ENCODE measurements around the gene GNAL. TPM values are rescaled to one million over a fixed set of nuclear protein-coding genes. Genes with fewer than 3 reads are reported as not detected.

GNAL gene
- total and polyA plus RNA-seq, 11 donors: 0.76 to 5.9 (median 1.6) TPM

DNA sequence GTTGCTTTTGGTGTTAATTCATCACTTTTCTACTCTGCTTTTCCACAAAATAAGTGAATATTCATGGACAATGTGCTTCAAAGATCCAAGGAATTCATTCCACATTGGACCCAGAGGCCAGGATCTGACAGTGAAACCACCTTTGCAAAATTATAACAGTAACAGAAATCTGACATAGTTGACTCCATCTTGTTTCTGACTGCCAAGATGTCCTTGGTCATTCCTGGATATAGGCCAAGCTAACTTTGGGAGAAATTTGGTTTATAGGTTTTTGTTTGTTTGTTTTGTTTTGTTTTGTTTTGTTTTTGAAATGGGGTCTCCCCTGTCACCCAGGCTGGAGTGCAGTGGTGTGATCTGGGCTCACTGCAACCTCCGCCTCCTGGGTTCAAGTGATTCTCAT, 208.7 kb downstream of the GNAL start:
- no peak for TF ChIP-seq POLR2A (IDR thresholded peaks at IDR 0.05)
- no peak for TF ChIP-seq CTCF (IDR thresholded peaks at IDR 0.05)
- Histone ChIP-seq H3K4me3 (no peak overlapping the region), H3K9me3 (no peaks in the 10 kb centered on the region), H3K27me3 (no peaks in the 10 kb centered on the region), H3K4me1 (peaks cover 0 to 15% (median 0%) of the 10 kb centered on the region in 12 donors), H3K27ac (no peak overlapping the region), H3K36me3 (peaks cover 0 to 77% (median 58%) of the 10 kb centered on the region in 9 donors)
- DNase-seq (no peak), ATAC-seq (no peak)
- WGBS, 4 donors: 0 to 96% (median 93%) methylated on average over 1 of the region's 1 CpG
- intact Hi-C loops (cut with DNase I): loop anchor here in 1 of 10 donors (5.0 kb wide), 1 partner anchor 50 kb away; no protein-coding TSS in a partner anchor

DNA sequence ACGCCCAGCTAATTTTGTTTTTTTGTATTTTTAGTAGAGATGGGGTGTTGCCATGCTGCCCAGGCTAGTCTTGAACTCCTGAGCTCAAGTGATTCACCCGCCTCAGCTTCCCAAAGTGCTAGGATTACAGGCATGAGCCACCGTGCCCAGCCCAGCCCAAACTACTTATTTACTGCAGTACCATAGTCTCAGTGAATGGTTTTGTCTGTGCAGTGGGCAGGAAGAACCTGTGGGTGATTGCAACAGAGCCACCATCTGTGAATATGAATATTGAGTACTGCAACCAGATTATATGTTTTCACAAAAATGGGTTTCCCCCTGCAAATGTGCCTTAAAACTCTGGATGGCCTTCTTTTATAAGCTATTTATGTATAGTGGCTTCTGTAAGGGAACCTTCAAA, 210.0 kb downstream of the GNAL start:
- DNase-seq: no peak
- Histone ChIP-seq H3K4me1 (peaks cover 0 to 5% (median 0%) of the 10 kb centered on the region in 12 donors), H3K4me3 (no peak overlapping the region), H3K9me3 (no peaks in the 10 kb centered on the region), H3K27ac (no peak overlapping the region), H3K36me3 (peaks cover 0 to 76% (median 57%) of the 10 kb centered on the region in 9 donors), H3K27me3 (no peaks in the 10 kb centered on the region)
- WGBS, 4 donors: 97 to 100% (median 97%) methylated on average over 3 of the region's 3 CpGs
- ATAC-seq: no peak
- intact Hi-C loops (cut with DNase I): loop anchor here in 1 of 10 donors (5.0 kb wide), 1 partner anchor 52 kb away; no protein-coding TSS in a partner anchor
- TF ChIP-seq POLR2A (IDR thresholded peaks at IDR 0.05) (no peak), CTCF (IDR thresholded peaks at IDR 0.05) (no peak)

DNA sequence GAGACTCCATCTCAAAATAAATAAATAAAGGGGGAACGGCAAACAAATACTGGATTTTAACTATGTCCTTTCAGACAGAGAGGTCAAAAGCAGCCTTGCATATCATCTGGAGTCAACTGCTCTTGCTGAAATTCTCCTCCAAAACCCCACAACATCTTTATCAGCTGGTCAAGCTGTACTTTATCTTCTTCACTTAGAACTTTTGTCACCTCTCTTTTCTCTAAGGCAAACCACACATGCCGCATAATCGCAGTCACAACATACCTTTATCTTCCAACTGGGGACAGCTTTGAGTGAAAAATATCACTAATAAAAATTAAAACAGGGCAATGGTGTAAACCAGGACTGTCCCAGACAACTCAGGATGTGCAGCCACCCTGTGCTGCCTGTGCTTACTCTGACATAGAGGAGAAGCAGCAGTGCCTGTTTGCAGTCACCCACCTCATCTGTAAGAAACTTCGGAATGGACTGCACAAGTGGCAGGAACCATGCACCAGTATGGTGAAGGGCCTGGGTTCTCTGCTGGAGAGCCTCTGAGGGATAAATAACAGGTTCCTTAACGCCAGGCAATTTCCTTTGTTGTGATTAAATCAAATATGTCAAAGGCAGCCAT, 212.9 kb downstream of the GNAL start:
- Histone ChIP-seq H3K4me1 (peaks cover 0 to 15% (median under 1%) of the 10 kb centered on the region in 12 donors), H3K27ac (no peak overlapping the region), H3K36me3 (peaks cover 0 to 71% (median 48%) of the 10 kb centered on the region in 9 donors), H3K27me3 (no peaks in the 10 kb centered on the region), H3K9me3 (no peaks in the 10 kb centered on the region), H3K4me3 (no peak overlapping the region)
- WGBS, 4 donors: 57 to 71% (median 62%) methylated on average over 5 of the region's 5 CpGs
- intact Hi-C loops (cut with DNase I): loop anchor here in 2 of 10 donors (5.0 to 10.0 kb wide), 2 partner anchors 47 to 50 kb away; partner anchors contain the start of gene CHMP1B (in 2 of the 2)
- DNase-seq (no peak), ATAC-seq (no peak)
- TF ChIP-seq CTCF (IDR thresholded peaks at IDR 0.05) (no peak), POLR2A (IDR thresholded peaks at IDR 0.05) (no peak)

DNA sequence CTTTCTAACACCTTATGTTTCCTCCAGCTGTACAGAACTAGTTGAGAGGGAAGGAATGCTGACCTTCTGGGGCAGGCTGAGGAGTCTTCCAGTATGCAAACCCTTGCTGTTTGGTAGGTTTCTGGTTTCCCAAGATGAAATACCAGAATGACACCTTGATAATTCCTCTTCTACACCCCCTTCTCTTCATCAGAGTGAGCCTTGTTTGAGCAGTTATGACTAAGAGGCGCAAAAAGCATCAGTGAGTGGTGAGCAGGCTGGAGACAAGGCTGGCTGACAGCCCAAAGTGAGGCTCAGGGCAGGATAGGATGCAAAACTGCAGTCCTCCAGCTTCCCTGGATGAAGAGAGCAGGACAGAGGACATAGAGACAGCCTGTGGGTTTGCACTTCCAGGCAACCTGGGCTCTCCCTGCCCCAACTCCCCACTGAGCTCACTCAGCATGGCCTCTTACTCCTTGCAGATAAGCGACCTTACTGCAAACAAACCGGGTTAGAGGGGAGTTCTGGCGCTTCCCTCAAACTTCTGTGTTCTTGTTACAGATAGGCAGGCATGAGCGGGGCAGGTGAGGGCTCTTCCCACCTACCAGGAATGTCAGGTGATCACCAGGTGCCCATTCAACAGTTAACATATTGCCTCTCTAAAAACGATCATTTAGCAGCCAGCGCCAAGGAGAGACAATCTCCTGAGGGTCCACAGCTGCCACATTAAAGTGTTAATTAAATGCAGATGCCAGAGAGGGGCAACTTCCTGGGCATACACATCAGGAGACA, 213.6 kb downstream of the GNAL start:
- ATAC-seq (peak in 3 of 4 donors; percentile 27 to 50 (median 35)), DNase-seq (no peak)
- Histone ChIP-seq H3K27me3 (no peaks in the 10 kb centered on the region), H3K4me3 (no peak overlapping the region), H3K27ac (no peak overlapping the region), H3K9me3 (no peaks in the 10 kb centered on the region), H3K36me3 (peaks cover 0 to 66% (median 48%) of the 10 kb centered on the region in 9 donors), H3K4me1 (peaks cover 0 to 23% (median 8%) of the 10 kb centered on the region in 12 donors)
- 64 to 66% (median 64%) methylated on average over 7 of the region's 7 CpGs for WGBS, 4 donors
- intact Hi-C loops (cut with DNase I): loop anchor here in 2 of 10 donors (5.0 to 10.0 kb wide), 2 partner anchors 48 to 50 kb away; partner anchors contain the start of gene CHMP1B (in 2 of the 2)
- TF ChIP-seq CTCF (IDR thresholded peaks at IDR 0.05): no peak
- no peak for TF ChIP-seq POLR2A (IDR thresholded peaks at IDR 0.05)

All from heart left ventricle (tissue), 16 donors.